SK-N-SH treated with all-trans-retinoic acid at 6 μM for 48 hours (cell line): ENCODE measurements around the gene CENPU.

Source experiments
- ARNTL ChIP-seq: fragments of 450-650 bp; formaldehyde crosslinking; IDR thresholded peaks from 2 replicates; pipeline ENCODE4 v1.5.0; 2020; ENCODE audit warnings: low read depth, mild to moderate bottlenecking, moderate library complexity, borderline replicate concordance
- CREB5 ChIP-seq: fragments of 250-450 bp; sonication (Bioruptor Pico); IDR thresholded peaks from 2 replicates; pipeline ENCODE4 v1.5.1; 2020; ENCODE audit warnings: low read depth, mild to moderate bottlenecking, moderate library complexity
- GLIS3 ChIP-seq: fragments of 250-450 bp; sonication (Bioruptor Pico); IDR thresholded peaks from 2 replicates; pipeline ENCODE4 v1.5.0; 2020; ENCODE audit warnings: mild to moderate bottlenecking, moderate library complexity
- ISL1 ChIP-seq: fragments of 250-450 bp; sonication (Bioruptor Pico); IDR thresholded peaks from 2 replicates; pipeline ENCODE4 v2.1.2; 2022; ENCODE audit warnings: mild to moderate bottlenecking, moderate library complexity
- TOX ChIP-seq: fragments of 250-450 bp; sonication (Bioruptor Pico); IDR thresholded peaks from 2 replicates; pipeline ENCODE4 v1.8.0; 2021; ENCODE audit warnings: mild to moderate bottlenecking, moderate library complexity, borderline replicate concordance
- ZFP3 ChIP-seq: fragments of 250-450 bp; sonication (Bioruptor Pico); IDR thresholded peaks from 2 replicates; pipeline ENCODE4 v1.5.0; 2020; ENCODE audit warnings: mild to moderate bottlenecking, moderate library complexity
- ZNF565 ChIP-seq: fragments of 450-650 bp; formaldehyde crosslinking; conservative IDR thresholded peaks from 2 replicates; pipeline ENCODE4 v1.5.0; 2020; ENCODE audit warnings: low read depth, mild to moderate bottlenecking, moderate library complexity
- ZNF70 ChIP-seq: fragments of 450-650 bp; formaldehyde crosslinking; IDR thresholded peaks from 2 replicates; pipeline ENCODE4 v1.5.0; 2020; ENCODE audit warnings: mild to moderate bottlenecking, moderate library complexity
- TF ChIP-seq, protein P1 (sequence below): fragments of 250-450 bp; sonication (Bioruptor Pico); IDR thresholded peaks from 2 replicates; pipeline ENCODE4 v1.8.0; 2020; ENCODE audit warnings: mild to moderate bottlenecking, moderate library complexity, borderline replicate concordance
- TF ChIP-seq, protein P2 (sequence below): fragments of 250-450 bp; sonication (Bioruptor Pico); IDR thresholded peaks from 2 replicates; pipeline ENCODE4 v1.8.0; 2021; ENCODE audit warnings: low read depth, mild to moderate bottlenecking, moderate library complexity, borderline replicate concordance

- no peak for TF ChIP-seq ISL1 (CRISPR knock-in tag)
- TF ChIP-seq, protein P1, sequence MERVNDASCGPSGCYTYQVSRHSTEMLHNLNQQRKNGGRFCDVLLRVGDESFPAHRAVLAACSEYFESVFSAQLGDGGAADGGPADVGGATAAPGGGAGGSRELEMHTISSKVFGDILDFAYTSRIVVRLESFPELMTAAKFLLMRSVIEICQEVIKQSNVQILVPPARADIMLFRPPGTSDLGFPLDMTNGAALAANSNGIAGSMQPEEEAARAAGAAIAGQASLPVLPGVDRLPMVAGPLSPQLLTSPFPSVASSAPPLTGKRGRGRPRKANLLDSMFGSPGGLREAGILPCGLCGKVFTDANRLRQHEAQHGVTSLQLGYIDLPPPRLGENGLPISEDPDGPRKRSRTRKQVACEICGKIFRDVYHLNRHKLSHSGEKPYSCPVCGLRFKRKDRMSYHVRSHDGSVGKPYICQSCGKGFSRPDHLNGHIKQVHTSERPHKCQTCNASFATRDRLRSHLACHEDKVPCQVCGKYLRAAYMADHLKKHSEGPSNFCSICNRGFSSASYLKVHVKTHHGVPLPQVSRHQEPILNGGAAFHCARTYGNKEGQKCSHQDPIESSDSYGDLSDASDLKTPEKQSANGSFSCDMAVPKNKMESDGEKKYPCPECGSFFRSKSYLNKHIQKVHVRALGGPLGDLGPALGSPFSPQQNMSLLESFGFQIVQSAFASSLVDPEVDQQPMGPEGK (CRISPR knock-in tag) = no peak
- no peak for TF ChIP-seq TOX (CRISPR knock-in tag)
- TF ChIP-seq, protein P2, sequence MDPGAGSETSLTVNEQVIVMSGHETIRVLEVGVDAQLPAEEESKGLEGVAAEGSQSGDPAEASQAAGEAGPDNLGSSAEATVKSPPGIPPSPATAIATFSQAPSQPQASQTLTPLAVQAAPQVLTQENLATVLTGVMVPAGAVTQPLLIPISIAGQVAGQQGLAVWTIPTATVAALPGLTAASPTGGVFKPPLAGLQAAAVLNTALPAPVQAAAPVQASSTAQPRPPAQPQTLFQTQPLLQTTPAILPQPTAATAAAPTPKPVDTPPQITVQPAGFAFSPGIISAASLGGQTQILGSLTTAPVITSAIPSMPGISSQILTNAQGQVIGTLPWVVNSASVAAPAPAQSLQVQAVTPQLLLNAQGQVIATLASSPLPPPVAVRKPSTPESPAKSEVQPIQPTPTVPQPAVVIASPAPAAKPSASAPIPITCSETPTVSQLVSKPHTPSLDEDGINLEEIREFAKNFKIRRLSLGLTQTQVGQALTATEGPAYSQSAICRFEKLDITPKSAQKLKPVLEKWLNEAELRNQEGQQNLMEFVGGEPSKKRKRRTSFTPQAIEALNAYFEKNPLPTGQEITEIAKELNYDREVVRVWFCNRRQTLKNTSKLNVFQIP (CRISPR knock-in tag) = no peak
- no peak for TF ChIP-seq CREB5 (CRISPR knock-in tag)
- no peak for TF ChIP-seq ZNF70
- no peak for TF ChIP-seq ARNTL
- TF ChIP-seq ZFP3 = no peak
- TF ChIP-seq ZNF565 (CRISPR knock-in tag) = no peak
- TF ChIP-seq GLIS3 (CRISPR knock-in tag) = no peak
These were observed 86.4 kb downstream of the CENPU start for GRCh38 chr4:184647266-184648053.
